OCI-LY7 (cell line): ENCODE data around the gene CLDN24.

ENCODE experiments used
- EZH2phosphoT487 ChIP-seq: fragments of 200-600 bp; sonication (generic); IDR thresholded peaks from 2 replicates; pipeline ENCODE4 v1.6.1; 2018; ENCODE audit warnings: low read depth, borderline replicate concordance, mild to moderate bottlenecking, mixed run types, antibody characterized with exemption, low read length, moderate library complexity, mixed read lengths
- TF ChIP-seq, protein P1 (sequence below): fragments of 200-600 bp; sonication (generic); conservative IDR thresholded peaks from 2 replicates; pipeline ENCODE4 v1.5.1; 2014; ENCODE audit warnings: mild to moderate bottlenecking, antibody characterized with exemption, low read length, moderate library complexity, mixed read lengths

DNA sequence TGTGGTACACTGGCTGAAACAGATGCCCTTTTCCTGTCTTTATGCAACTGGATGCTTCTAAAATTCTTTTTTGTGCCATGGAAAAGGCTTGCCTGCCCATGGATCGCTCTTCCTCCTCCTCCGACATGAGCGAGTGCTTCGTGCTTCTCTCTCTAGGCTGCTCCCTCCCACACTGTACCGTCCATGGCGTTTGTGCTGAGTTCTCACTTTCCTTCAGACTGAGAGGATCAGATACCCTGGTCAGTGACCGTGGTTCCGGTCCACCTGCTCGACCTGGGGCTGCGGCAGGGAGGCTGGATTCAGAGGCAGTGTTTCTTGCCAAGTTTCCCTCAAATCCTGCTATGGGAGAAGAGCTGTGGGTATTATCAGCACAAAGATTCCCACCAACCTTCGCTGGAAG lies 10.2 kb upstream of the CLDN24 start:
- TF ChIP-seq, protein P1, sequence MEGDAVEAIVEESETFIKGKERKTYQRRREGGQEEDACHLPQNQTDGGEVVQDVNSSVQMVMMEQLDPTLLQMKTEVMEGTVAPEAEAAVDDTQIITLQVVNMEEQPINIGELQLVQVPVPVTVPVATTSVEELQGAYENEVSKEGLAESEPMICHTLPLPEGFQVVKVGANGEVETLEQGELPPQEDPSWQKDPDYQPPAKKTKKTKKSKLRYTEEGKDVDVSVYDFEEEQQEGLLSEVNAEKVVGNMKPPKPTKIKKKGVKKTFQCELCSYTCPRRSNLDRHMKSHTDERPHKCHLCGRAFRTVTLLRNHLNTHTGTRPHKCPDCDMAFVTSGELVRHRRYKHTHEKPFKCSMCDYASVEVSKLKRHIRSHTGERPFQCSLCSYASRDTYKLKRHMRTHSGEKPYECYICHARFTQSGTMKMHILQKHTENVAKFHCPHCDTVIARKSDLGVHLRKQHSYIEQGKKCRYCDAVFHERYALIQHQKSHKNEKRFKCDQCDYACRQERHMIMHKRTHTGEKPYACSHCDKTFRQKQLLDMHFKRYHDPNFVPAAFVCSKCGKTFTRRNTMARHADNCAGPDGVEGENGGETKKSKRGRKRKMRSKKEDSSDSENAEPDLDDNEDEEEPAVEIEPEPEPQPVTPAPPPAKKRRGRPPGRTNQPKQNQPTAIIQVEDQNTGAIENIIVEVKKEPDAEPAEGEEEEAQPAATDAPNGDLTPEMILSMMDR, result no peak
- TF ChIP-seq EZH2phosphoT487, result no peak
